Islet of Langerhans (tissue), 1 donor: Measurements from ENCODE around the gene RPL13A.

Source experiments
- FAIRE-seq: peaks from one replicate; lab custom pipeline; 2011; peaks lifted over from hg19 to GRCh38; lab: Jason Lieb, UNC

Gene RPL13A

DNA sequence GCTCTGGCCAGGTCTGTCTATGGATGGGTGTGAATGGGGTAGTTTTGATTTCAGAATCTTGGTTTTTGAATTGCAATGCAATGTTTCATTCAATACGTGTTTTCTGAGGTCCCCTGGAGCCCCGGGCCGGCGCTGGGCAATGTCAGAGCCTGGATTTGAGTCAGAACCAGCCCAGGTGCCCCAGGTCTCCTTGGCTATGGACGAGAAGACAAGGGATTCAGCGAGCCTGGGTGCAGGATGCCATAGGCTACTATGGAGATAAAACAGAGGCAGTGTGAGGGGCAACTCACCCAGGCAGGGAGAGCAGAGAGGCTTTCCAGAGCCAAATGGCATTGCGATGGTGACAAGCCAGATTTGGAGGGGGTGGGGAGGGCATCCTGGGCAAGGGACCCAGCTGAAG, 1.2 kb upstream of the RPL13A start:
- no peak for FAIRE-seq

DNA sequence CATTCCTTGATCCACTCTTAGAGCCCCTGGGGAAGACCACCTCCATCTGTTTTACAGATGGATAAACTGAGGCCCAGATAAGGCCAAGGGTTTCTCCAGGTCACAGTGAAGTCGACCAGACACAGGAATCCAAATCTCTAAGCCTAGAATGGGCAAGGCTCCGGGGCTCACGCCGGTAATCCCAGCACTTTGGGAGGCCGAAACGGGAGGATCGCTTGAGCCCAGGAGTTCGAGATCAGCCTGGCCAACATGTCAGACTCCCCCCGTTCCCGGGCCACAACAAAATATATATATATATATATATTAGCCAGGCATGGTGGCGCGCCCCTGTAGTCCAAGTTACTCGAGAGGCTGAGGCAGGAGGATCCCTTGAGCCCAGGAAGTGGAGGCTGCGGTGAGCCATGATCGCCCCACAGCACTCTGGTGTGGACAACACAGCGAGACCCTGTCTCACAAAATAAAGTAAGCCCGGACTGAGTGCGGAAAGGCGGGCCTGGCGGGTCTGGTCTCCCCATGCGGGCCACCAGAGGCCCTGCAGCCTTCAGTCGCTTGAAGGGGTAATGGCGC, 615 bp upstream of the RPL13A start:
- FAIRE-seq, result no peak

DNA sequence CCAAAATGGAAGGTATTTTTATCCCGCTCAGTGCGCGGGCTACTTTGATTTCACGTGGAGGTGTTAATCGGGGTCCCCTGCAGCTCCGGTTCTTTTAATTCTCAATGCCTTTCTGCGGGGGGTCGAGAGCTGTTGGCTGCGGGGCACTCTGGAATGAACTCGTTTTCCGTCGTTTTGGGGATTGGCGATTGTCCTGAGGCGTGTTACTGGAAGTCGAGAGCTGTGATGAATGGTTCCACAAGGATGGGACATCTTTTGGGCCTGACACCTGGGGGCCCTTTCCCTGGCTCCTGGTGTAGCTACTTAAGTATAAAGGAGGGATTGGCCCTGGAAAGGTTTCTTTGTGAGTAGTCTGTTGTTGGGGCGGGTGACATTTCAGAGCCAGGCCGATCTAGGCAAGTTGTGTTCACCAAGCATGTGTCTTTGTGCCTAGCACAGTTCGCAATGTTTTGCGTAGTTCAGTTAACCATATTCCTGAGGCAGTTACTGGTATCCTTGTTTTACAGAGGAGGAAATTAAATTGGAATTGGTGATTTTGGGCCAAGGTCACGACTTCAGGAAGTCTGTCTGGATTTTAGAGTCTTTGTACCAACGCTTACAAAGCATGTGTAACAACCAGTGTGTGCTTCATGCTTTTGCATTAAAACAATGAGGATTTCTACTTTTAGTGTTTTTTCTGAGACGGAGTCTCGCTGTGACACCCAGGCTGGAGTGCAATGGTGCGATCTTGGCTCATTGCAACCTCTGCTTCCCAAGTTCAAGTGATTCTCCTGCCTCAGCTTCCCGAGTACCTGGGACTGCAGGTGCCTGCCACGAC, 846 bp downstream of the RPL13A start:
- FAIRE-seq, result no peak

DNA sequence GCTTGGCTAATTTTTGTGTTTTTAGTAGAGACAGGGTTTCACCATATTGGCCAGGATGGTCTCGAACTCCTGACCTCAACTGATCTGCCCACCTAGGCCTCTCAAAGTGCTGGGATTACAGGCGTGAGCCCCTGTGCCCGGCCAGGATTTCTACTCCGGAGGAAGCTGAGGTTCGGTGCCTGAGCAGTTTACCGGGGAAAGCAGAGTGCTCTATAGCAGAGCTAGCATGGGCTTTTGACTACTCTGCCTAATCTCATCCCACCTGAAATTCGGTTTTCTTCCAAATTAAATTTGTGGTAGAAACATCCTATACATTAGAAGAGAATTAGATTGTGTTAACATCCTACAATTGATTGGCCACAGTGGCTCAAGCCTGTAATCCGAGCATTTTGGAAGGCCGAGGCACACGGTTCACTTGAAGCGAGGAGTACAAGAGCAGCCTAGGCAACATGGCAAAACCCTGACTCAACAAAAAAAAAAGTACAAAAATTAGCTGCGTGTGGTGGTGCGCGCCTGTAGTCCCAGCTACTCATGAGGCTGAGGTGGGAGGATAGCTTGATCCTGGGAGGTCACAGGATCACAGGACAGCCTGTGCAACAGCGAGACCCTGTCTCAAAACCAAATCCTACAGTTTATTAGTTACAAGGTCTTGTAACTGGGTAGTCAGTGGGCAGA, 1.6 kb downstream of the RPL13A start:
- no peak for FAIRE-seq

DNA sequence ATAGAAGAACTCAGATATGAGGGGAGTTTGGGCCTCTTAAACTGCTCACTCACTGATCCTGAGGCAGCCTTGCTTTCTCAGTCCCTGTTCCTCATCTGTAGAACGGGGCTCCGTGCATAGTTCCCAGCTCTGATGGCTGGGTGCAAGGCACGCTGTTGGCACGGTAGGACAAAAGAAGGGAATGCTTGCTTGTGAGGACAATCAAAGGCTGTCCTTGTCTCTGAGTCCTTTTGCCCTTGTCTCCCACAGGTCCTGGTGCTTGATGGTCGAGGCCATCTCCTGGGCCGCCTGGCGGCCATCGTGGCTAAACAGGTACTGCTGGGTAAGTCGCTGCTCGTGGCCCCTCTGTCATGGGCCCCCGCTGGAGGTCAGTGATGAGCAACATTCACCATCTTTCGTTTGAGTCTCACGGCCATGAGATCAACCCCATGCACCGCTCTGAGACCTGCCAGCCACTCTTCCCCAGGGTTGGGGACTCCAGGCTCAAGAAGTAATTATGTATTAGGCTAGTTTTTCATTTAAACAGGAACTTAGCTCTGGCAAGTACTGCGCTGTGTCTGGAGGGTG, 2.3 kb downstream of the RPL13A start:
- FAIRE-seq, result no peak

DNA sequence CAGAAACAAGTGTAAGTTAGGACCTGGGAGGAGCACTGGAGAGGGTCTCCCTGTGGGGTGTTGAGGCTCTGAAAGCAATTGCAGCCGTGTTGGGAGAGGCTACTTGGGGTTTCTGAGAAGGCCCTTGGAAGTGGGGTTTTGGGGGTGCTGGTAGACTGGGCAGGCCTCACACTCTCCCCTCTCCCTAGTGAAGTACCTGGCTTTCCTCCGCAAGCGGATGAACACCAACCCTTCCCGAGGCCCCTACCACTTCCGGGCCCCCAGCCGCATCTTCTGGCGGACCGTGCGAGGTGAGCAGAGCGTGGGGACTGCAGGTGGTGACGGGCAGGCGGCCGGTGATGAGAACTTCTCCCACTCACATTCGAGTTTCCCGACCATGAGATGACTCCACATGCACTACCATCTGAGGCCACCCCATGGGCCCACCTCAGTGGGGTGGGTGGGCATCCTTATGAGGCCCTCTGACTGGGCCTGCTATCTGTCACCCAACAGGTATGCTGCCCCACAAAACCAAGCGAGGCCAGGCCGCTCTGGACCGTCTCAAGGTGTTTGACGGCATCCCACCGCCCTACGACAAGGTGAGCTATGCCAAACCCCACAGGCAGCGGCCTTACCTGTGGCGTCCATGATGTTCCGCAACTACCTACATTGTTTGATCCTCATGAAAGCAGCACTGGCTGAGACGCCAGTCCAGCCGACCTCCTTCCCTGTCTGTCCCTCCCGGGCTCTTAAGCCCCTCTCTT, 3.0 kb downstream of the RPL13A start:
- FAIRE-seq, result no peak

DNA sequence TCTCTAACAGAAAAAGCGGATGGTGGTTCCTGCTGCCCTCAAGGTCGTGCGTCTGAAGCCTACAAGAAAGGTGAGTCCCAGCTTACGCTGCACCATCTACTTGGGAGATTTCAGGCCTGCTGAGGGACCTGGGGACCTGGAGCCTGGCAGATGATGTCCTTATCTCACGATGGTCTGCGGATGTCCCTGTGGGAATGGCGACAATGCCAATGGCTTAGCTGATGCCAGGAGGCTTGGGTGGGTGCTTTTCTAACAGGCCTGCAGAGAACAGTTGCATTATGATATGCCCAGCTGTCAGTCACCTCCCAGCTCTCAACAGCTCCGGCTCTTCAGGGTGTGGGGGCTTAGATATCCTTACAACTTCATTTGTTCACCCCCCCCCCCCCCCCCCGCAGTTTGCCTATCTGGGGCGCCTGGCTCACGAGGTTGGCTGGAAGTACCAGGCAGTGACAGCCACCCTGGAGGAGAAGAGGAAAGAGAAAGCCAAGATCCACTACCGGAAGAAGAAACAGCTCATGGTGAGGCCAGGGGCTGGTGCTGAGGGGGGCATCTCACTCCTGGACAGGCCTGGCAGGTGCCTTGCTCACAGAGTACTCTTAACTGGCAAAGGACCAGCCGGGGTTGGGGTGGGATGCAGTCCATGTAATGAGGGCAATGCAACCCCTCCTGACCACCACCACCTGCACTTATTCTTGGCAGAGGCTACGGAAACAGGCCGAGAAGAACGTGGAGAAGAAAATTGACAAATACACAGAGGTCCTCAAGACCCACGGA, 3.8 kb downstream of the RPL13A start:
- FAIRE-seq, result no peak

DNA sequence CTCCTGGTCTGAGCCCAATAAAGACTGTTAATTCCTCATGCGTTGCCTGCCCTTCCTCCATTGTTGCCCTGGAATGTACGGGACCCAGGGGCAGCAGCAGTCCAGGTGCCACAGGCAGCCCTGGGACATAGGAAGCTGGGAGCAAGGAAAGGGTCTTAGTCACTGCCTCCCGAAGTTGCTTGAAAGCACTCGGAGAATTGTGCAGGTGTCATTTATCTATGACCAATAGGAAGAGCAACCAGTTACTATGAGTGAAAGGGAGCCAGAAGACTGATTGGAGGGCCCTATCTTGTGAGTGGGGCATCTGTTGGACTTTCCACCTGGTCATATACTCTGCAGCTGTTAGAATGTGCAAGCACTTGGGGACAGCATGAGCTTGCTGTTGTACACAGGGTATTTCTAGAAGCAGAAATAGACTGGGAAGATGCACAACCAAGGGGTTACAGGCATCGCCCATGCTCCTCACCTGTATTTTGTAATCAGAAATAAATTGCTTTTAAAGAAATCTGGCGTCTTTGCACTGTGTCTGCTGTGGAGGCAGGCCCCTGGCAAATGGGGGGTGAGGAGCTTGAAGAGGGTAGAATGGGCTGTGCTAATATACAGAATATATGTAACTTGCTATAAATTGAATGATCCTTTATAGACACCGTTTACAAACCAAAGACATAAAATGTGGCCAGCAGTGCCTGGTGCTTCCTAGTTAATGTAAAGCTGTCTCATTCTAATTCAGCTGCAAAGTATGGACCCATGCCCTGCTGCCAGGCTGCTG, 4.6 kb downstream of the RPL13A start:
- FAIRE-seq, result no peak

DNA sequence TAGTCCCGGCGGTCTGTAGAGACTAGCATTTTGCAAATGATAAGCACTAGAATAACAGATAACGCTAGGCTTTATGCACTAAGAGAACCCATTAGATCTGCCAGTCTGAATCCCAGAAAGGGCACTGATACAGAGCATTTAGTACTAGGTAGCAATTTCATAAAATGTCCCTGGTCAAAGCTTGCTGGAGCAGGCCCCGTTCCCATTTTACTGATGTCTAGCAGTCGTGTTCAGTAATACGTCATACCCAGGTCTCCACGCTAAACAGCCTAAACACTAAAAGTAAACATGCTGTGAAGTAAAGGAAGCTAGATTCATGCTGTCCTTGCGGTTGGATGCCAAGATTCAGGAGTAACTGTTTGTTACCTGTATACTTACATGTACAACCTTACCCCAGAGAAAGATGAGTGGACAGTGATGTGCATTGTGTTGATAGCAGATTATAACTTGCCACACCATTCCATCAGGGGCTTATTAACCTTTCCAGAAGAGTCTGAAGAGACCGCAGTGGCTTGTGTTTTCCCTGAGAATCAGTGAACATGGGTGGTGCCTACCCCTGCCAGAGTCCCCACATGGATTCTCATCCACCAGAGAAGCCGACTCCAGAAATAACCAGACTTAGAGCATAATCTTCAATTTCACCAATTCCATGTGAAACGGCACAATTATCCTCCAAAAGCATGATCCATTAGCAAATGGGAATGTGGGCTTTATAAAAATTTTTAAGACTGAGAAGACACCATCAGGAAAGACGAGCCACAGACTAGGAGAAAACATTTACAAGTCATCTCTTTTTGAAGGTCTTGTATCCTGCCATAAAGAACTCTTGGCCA, 5.4 kb downstream of the RPL13A start:
- FAIRE-seq, result no peak

DNA sequence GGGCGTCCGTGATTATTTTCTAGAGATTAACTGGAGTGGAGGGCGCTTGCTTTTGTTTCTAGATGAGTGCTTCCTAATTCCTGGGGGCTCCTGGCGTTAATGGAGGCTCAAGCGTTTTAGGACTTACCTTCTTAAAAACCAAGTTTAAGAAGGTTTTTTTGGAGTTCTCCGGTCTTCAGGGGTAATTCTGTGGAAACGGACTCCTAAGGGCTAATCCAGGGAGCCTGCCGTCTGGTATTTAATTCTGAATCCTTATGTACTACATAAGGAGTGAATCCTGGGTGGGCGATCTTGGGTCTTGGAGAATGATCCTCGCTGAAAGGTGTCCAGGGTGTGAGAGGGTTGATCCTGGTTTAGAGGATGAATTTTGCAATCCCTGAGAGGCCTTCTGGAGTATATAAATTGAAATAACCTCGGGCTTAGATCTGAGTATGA, 9.2 kb downstream of the RPL13A start:
- no peak for FAIRE-seq

DNA sequence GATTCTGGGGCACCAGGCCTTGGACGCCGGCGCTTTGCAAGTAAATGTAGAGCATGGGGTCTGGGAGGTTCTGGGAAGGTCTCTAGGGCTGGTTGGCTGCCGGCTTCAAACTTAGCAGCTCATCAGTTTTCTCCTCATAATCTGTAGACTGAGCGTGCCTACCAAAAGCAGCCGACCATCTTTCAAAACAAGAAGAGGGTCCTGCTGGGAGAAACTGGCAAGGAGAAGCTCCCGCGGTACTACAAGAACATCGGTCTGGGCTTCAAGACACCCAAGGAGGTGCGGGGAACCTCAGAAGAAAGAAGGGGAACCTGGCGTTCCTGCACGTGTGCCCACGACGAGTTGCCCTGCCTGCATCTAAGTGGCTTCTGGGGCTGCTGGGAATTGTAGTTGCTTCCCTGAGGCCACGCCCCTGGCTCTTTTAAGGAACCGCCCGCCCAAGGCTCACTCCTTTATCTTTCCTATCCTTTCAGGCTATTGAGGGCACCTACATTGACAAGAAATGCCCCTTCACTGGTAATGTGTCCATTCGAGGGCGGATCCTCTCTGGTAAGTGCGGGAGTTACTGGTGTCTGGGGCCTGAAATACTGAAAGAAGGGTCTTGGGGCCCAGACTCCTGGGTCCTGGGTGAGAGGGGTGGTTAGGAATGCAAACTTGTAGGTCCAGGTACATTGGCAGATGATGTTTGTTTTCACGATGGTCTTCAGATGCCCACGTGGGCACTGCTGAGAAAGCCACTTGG, 9.8 kb downstream of the RPL13A start:
- no peak for FAIRE-seq

DNA sequence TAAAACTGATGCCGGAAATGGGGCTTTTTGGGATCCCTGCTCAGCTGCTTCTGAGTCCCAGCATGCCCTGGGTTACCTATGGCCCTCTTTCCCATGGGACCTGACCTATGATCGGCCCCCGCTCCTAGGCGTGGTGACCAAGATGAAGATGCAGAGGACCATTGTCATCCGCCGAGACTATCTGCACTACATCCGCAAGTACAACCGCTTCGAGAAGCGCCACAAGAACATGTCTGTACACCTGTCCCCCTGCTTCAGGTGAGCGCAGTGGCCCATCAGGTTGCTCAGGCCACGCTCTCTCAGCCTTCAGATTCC, 10.3 kb downstream of the RPL13A start:
- FAIRE-seq, result no peak

DNA sequence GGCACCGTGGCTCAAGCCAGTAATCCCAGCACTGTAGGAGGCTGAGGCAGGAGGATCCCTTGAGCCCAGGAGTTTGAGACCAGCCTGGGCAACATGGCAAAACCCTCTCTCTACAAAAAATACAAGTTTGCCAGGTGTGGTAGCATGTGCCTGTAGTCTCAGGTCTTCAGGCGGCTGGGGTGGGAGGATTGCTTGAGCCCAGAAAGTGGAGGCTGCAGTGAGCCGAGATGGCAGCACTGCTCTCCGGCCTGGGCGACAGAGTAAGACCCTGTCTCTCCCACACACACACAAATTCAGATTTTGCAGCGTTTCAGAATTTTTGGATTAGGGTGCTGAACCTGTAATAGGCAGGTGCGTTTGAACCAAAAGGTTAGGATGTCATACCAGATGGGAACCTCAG, 11.1 kb downstream of the RPL13A start:
- no peak for FAIRE-seq

DNA sequence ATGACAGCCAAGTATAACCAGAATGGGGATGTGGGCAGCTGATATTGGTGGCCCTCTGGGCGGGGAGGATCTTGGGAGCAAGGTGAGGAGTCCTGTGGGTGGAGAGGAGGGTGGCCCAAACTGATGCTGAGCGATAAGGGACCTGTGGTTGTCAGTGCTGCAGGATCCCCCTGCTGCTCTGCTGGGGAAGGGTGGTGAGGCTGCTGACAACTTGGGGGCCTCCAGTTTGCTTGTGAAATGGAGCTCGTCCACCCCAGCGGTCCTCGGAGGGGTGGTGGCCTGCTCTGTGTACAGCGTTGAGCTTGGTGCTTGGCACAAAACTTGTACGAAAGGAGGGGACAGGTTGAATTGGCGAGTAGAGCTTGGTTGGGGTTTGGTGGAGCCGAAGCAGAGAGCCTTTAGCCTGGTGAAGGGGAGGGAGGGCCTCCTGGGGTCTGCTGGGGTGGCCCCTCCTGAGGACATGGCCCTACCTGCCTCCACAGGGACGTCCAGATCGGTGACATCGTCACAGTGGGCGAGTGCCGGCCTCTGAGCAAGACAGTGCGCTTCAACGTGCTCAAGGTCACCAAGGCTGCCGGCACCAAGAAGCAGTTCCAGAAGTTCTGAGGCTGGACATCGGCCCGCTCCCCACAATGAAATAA, 11.7 kb downstream of the RPL13A start:
- no peak for FAIRE-seq

DNA sequence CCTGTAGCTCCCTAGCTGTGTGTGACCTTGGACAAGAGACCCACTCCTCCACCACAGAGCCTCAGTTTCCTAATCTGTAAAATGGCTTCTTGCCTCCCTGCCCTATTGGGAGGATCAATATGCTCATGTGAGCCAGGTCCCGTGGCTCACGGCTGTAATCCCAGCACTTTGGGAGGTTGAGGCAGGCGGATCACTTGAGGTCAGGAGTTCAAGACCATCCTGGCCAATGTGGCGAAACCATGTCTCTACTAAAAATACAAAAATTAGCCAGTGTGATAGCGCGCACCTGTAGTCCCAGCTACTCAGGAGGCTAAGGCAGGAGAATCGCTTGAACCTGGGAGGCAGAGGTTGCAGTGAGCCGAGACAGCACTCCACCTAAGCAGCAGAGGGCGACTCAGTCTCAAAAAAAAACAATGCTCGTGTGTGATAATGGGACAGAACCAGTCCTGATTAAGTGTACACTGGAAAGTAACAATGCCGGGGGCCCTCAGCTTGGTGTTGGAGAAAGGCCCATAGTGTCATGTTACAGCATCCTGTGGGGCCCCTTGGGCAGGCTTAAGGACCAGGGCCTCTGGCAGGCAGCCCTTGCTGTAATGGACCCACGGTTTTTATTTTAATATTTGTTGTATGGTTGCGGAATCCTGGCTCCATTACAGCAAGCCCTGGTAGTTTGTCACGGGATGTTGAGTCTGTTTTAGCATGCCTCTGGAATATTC, 15.6 kb downstream of the RPL13A start:
- no peak for FAIRE-seq

DNA sequence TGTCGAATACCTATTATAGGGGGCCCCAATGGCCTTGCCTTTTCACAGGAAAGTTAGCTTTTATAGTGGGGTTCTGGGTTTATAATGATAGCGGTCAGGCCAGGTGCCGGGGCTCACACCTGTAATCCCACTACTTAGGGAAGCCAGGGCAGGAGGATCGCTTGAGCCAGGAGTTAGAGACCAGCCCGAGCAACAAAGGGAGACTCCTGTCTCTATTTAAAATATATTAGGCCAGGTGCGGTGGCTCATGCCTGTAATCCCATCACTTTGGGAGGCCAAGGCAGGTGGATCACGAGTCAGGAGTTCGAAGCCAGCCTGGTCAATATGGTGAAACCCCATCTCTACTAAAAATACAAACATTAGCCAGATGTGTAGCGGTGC, 16.2 kb downstream of the RPL13A start:
- FAIRE-seq, result no peak

DNA sequence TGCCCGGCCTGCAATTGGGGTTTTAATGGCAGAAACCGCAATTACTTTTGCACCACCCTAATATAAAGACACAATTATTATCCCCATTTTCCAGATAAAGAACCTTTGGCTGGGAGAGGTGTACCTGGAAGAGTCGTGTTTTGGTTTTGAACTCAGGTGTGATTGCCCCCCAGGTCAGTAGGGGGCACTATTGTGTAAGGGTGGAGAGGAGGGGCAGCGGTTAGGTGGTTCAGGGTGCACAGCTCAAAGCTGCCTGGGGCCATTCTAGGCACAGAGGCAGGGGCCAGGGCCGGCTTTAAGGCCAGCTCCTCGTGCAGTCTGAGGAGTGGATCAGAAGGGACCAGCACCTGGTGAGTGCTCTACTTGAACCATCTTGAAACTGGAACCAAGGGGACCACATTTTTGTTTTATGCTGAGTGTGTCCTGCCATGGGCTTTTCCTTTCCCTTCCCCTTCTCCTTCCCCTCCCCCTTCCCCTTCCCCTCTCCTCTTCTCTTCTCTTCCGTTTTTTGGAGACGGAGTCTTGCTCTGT, 19.2 kb downstream of the RPL13A start:
- FAIRE-seq, result no peak
